ENCODE results near the gene NR2E1.

NR2E1 gene

GRCh38 chr6:108238322-108238721 lies 72.5 kb downstream of the NR2E1 start:
- peaks cover 4% of the 10 kb centered on the region for H3K9me3 ChIP-seq (ENCODE audit: control insufficient read depth, low read depth, low read length)
- no peaks in the 10 kb centered on the region for H3K4me1 ChIP-seq (ENCODE audit: control insufficient read depth, low read depth, low read length)
- no peak overlapping the region for H3K27ac ChIP-seq (ENCODE audit: low read length)
- H3K36me3 ChIP-seq (ENCODE audit: control insufficient read depth, low read depth, low read length): no peaks in the 10 kb centered on the region
- H3K27me3 ChIP-seq (ENCODE audit: control insufficient read depth, insufficient read depth, low read length): no peaks in the 10 kb centered on the region
- no peak overlapping the region for H3K9ac ChIP-seq (ENCODE audit: low read length)
- H3K4me3 ChIP-seq (ENCODE audit: low read length): no peak overlapping the region
